ENCODE measurements around the gene USP54. TPM values are rescaled to one million over a fixed set of nuclear protein-coding genes. Genes with fewer than 3 reads are reported as not detected.
"Not testable (repeated sequence)": the region's sequence is repeated elsewhere in the genome, so short reads cannot be mapped to it uniquely, and the experiment has no call there.

USP54 gene
- polyA plus RNA-seq, 4 donors, result 28.3 to 39.4 (median 37.6) TPM

DNA sequence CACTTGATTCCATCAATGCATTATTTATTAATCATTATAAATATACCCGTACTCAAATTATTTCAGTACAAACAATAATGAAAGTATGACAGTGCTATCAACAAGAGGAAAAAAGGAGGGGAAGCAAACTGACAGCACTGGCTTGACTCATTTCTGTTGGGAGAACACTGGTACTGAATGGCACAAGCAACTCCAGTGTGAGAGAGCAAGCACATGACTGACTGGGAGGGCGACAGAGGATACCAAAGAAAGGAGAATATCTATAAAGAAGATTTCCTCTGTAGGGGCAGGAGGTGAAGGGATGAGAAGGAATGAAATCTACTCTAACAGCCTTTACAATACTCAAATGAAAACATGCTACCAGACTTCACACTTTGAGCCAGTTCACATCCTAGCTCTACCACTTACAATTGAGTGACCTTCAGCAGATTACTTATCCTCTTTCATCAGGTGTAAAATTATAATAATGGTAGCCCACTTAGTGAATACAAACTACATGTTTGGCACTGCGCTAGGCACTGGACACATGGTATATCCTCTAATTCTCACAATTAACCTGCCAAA lies 1.5 kb downstream of the USP54 start:
- DNase-seq (ENCODE audit: low read depth in 4 of 4, low spot score in 3 of 4), result no peak

GRCh38 chr10:73588656-73589055 lies 2.5 kb downstream of the USP54 start:
- no peak for DNase-seq (ENCODE audit: low read depth in 4 of 4, low spot score in 3 of 4)

- DNase-seq (ENCODE audit: low read depth in 4 of 4, low spot score in 3 of 4), result no peak
Measured at GRCh38 chr10:73586583-73586984, 4.6 kb downstream of the USP54 start.

GRCh38 chr10:73585327-73585726 lies 5.8 kb downstream of the USP54 start:
- no peak for DNase-seq (ENCODE audit: low read depth in 4 of 4, low spot score in 3 of 4)

- no peak for DNase-seq (ENCODE audit: low read depth in 4 of 4, low spot score in 3 of 4)
Measured at GRCh38 chr10:73584737-73585136, 6.4 kb downstream of the USP54 start.

DNA sequence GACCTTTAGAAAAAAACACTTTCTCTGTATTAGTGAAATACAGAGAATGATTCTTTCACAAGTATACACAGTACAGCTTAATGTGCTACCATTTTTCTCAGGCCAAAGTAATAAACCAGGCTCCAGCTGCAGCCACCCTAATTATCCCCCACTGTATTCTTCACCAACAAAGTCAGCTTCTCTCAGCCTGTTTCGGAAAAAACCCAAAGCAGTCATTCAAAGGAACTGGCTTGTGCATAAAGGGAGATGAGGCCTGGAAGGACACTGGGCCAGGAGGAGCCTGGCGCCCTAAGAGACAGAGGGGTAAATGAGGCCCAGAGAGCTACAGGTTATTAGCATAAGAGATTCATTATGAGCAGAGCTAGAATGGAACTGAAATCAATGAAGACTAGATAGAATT lies 9.2 kb downstream of the USP54 start:
- DNase-seq (ENCODE audit: low read depth in 4 of 4, low spot score in 3 of 4), result no peak

DNA sequence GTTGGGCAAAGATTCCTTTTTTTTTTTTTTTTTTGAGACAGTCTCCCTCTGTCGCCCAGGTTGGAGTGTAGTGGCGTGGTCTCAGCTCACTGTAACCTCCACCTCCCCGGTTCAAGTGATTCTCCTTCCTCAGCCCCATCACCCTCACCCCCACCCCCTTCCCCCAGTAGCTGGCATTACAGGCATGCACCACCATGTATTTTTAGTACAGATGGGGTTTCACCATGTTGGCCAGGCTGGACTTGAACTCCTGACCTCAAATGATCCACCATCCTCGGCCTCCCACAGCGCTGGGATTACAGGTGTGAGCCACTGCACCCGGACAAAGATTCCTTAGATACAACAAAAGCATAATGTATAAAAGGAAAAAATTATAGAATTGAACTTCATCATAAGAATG lies 12.2 kb downstream of the USP54 start:
- DNase-seq (ENCODE audit: low read depth in 4 of 4, low spot score in 3 of 4), result not testable (repeated sequence)

GRCh38 chr10:73577788-73578187 lies 13.4 kb downstream of the USP54 start:
- DNase-seq (ENCODE audit: low read depth in 4 of 4, low spot score in 3 of 4), result no peak

DNA sequence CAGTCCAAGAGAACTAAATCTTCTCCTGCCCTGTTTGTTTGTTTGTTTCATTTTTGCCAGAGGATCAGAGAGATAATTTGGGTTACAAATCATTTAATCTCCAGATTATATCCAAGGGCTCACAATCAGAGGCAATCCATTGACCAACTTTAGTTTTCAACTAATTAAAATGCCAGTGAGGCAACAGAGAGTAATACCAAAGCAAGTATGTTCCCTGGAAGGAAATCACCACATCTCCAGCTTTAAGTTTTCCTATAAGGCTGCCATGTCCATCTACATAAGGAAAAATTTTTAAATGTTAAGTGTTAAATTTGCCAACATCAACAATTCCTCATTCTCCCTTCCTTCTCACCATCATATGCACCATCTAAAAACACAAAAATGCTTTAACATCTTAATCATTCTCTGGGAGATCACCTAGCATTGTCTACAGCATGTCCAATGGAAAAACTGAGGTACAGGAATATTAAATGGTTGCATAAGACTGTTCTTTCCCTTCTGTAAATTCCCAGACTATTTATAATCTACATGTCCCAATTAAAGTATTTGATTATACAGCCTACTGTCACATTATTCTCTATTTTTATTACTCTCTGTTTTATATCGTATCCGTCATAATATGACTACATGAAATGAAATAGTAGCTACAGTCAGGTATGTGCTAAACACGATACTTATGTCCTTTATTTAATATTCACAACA lies 14.1 kb downstream of the USP54 start:
- DNase-seq (ENCODE audit: low read depth in 4 of 4, low spot score in 3 of 4), result no peak

- DNase-seq (ENCODE audit: low read depth in 4 of 4, low spot score in 3 of 4), result no peak
Measured at GRCh38 chr10:73576178-73576889, 14.8 kb downstream of the USP54 start.

GRCh38 chr10:73567025-73567424 lies 24.1 kb downstream of the USP54 start:
- DNase-seq (ENCODE audit: low read depth in 4 of 4, low spot score in 3 of 4), result not testable (repeated sequence)

DNA sequence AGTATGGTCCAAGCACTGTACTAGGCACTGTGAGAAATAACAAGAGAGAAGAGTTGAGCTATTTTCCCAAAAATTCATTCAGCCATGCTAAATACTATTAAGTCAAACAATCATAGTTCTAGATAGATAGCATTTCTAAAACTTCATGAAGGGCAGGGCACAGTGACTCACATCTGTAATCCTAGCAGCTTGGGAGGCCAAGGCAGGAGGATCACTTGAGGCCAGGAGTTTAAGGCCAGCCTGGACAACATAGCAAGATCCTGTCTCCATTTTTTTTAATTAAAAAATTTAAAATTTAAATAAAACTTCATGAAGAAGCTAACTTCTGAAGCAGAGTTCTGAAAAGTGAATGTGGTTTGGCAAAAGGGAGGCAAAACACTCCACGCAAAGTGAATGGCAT lies 29.9 kb downstream of the USP54 start:
- DNase-seq (ENCODE audit: low read depth in 4 of 4, low spot score in 3 of 4), result no peak

- DNase-seq (ENCODE audit: low read depth in 4 of 4, low spot score in 3 of 4), result no peak
Measured at GRCh38 chr10:73559590-73559989, 31.6 kb downstream of the USP54 start.

GRCh38 chr10:73556855-73557254 lies 34.3 kb downstream of the USP54 start:
- DNase-seq (ENCODE audit: low read depth in 4 of 4, low spot score in 3 of 4), result no peak

DNA sequence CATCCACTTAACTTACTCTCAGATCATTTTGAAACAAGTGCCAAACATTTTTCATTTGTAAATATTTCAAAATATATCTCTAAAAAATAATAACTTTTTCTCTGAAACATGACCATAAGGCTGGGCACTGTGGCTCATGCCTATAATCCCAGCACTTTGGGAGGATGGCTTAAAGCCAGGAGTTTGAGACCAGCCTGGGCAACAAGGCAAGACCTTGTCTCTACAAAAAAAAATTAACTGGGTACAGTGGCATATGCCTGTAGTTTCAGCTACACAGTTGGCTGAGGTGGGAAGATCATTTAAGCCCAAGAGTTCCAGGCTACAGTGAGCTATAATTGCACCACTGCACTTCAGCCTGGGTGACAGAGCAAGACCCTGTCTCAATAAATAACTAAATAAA lies 36.4 kb downstream of the USP54 start:
- DNase-seq (ENCODE audit: low read depth in 4 of 4, low spot score in 3 of 4), result no peak

DNA sequence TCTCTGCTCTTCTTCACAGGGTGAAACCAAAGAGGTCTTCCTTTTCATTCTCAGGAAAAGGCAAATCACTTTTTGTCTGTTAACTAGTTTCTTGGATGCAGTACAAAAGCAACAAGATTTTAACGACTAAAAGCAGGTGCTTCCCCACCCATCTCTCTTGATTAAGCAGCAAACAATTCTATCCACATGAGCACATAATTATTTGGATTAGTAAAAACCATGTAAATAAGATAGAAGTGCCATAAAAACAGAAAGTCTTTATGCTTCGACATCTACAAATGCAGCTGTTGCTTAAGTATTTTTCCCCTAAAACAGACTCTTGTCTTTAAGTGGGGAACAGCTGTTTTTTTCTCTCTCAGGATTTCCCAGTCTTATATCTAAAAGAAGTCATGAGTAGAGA lies 37.4 kb downstream of the USP54 start:
- DNase-seq (ENCODE audit: low read depth in 4 of 4, low spot score in 3 of 4), result no peak

GRCh38 chr10:73552819-73553715 lies 38.1 kb downstream of the USP54 start:
- DNase-seq (ENCODE audit: low read depth in 4 of 4, low spot score in 3 of 4), result no peak

- no peak for DNase-seq (ENCODE audit: low read depth in 4 of 4, low spot score in 3 of 4)
Measured at GRCh38 chr10:73551515-73551914, 39.6 kb downstream of the USP54 start.

DNA sequence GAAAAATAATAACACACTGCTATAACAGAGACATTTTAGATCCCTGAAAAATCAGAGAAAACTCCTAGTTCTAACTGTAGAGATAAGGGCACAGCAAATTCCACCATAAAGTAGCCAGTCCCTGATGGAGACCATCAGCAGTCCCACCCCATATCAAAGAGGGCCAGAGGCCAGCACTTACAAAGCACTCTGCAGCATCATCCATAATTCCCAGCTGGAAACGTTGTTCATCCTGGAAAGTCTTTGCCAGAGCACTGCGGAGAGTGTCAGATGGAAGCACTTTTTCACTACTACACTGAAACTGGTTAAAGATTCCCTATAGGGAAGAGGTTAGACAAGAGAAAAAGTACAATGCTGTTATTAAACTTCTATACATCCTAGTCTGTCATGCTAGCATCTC lies 45.8 kb downstream of the USP54 start:
- no peak for DNase-seq (ENCODE audit: low read depth in 4 of 4, low spot score in 3 of 4)

DNA sequence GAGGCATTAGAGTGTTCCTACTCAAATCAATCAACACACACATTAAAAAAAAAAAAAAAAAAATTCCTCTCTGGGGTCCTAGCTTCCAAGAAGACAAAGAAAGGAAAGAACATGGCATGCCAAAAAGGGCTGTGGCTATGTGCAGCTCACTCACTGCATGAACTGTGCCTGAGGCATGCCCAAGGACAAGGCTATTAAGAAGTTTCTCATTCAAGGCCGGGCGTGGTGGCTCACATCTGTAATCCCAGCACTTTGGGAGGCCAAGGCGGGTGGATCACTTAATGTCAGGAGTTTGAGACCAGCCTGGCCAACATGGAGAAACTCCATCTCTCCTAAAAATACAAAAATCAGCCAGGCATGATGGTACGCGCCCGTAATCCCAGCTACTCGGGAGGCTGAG lies 53.4 kb downstream of the USP54 start:
- no peak for DNase-seq (ENCODE audit: low read depth in 4 of 4, low spot score in 3 of 4)

- no peak for DNase-seq (ENCODE audit: low read depth in 4 of 4, low spot score in 3 of 4)
Measured at GRCh38 chr10:73537288-73537687, 53.9 kb downstream of the USP54 start.
